Measurements from ENCODE around the gene KCNIP3.

The KCNIP3 gene

GRCh38 chr2:95297639-95298395, 670 bp downstream of the KCNIP3 start:
- no peak for DNase-seq

DNA sequence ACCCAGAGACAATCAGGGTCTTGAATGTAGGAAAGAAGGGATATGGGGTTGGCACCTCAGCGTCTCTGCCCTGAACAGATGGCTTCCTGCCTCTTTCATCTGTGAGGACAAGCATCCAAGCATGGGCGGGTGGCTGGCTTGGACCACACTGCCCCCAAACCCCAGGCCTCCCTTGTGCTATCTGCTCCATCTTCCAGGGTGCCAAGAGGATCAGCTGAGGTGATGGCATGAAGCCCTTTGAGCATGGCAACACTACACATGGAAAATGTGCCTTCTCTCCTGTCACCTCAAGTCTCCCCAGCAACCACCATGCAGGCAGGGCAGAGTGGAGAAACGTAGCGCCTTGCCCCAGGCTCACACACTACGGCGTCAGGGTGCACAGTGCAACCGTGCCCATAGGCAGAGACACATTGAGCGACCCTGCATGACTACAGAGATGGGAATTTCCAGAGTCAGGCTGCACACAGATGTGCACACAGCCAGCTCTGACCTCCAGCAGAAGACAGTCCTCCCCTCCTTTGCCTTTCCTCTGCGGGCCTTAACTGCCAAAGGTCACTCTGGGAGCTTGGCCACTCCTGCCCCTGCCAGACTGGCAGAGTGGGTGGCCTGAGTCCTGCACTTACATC, 1.5 kb downstream of the KCNIP3 start:
- no peak for DNase-seq

DNA sequence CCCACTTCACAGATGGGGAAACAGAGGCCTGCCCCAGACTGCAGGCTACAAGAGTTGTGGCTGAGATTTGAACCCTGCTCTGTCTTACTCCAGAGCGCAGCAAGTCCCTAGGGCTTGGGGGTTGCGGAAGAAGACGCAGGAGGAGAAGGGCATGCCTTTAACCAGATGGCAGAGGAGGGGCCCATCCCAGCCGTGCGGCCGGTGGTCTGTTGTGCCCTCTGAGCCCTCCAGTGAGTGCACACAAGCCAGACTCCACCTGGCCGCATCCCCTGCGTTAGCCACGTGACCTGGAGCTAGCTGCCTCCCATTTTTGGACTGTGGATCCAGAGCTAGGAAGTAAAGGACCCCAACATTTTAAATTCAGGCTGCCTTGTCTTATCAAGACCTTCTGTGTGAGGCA, 2.8 kb downstream of the KCNIP3 start:
- DNase-seq = no peak

GRCh38 chr2:95300450-95300849, 3.3 kb downstream of the KCNIP3 start:
- DNase-seq = no peak

DNA sequence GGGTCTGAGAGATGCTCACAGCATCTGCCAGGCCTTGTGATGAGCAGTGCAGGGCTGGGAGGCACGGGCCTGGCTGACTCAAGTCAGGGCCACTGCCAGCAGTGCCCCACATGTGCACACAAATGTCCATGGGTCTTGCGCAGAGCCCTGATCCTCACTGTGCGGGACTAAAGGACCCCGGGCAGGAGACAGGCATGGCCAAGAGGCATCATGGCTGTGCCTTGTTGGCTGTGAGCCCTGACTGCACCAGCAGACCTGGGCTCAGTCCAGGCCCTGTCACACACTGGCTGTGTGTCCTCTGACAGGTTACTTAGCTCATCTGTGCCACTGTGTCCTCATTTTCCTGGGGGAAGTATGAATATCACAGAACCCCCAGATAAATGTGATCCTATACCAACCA, 4.0 kb downstream of the KCNIP3 start:
- no peak for DNase-seq

- DNase-seq = no peak
Measured at GRCh38 chr2:95301876-95302641, 4.9 kb downstream of the KCNIP3 start.

DNA sequence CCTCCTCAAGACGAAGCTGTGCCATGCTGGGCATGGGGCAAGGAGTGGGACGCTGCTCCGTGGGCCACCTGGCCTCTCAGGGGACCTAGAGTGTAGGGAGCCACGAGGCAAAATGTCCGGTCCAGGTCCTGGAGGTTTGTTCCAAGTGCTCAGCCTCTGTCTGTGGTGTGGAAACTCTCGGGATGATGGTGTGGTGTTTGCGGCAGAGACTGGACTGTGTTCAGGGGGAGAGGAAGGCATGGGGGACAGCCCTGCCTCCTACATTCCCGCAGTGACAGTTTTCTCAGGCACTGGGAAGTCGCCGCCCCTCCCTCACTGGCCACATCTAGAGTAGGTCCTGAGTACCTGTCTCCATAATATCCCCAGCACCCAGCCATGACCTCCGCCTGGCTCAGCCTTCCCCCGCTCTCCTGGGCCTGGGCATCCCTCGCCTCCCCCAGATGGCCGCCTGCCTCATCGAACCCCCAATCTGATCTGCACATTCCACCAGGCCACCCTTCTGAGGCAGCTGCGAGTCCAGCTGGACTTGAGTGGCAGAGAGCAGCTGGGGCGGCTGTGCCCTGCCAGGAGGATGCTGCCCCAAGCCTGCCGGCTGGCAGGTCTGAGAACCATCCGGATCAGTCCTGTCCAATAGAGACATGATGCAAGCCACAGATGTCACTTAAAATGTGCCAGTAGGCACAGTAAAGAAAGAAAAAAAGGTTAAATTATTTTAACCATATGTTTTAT, 6.2 kb downstream of the KCNIP3 start:
- no peak for DNase-seq

- DNase-seq = no peak
Measured at GRCh38 chr2:95305380-95306061, 8.4 kb downstream of the KCNIP3 start.

- DNase-seq = no peak
Measured at GRCh38 chr2:95306336-95306895, 9.3 kb downstream of the KCNIP3 start.

- DNase-seq = no peak
Measured at GRCh38 chr2:95307036-95307435, 9.9 kb downstream of the KCNIP3 start.

DNA sequence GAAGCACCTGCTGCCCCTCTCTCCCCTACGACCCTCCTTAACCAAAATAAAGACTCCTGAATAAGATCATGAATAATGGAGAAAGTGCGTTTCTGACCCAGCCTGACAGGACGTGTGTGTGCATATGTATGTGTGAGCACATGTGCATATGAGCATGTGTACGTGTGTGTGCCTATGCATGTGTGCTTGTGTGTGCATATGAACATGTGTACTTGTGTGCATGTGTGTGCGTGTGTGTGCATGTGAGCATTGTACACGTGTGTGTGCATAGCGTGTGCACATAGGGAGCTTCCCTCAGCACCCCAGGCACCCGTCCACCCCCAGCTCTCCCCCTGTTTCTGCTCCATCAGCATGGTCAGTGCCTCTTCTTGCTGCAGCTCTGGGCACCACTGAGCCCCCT, 10.7 kb downstream of the KCNIP3 start:
- DNase-seq = no peak

DNA sequence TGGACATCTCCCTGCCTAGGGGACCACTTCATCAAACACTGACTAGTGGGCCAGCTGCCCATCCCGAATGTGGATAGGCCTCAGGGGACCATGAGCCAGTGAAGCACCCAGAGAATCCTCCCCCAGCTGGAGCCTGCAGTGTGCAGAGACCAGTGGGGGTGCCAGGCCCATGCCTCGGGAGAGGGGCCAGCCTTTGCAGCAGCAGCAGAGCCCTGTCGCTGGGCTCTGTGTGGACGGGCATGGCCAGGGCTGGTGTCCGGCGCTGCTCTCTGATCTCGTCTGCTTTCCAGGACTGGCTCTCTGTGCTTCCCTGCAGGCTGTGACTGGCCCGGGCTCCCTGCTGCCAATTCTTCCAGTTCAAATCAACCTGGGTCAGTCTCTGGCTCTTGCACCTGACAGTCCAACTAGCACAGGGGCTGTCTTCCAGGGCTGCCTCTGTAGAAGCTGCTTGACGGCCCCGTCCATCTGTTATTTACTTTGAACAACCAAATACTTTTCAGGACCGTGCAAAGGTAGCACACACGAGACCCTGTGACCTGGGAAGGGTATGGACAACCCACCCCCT, 11.4 kb downstream of the KCNIP3 start:
- no peak for DNase-seq

DNA sequence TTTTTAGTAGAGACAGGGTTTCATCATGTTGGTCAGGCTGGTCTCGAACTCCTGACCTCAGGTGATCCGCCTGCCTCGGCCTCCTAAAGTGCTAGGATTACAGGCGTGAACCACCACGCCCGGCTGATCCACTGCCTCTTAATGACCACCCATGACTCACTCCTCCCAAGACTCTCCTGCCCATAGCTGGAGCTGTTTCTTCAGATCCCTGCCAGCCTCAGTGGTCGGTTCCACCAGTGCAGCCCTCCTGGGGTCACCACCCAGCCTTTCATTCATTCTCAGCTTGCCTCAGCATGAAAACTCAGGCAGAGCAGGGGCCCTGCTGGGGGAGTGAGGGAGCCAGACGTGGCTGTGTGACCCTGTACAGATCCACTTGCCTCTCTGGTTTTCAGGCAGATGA, 12.5 kb downstream of the KCNIP3 start:
- DNase-seq = no peak

- DNase-seq = no peak
Measured at GRCh38 chr2:95310216-95310615, 13.1 kb downstream of the KCNIP3 start.

- no peak for DNase-seq
Measured at GRCh38 chr2:95310651-95311050, 13.5 kb downstream of the KCNIP3 start.

DNA sequence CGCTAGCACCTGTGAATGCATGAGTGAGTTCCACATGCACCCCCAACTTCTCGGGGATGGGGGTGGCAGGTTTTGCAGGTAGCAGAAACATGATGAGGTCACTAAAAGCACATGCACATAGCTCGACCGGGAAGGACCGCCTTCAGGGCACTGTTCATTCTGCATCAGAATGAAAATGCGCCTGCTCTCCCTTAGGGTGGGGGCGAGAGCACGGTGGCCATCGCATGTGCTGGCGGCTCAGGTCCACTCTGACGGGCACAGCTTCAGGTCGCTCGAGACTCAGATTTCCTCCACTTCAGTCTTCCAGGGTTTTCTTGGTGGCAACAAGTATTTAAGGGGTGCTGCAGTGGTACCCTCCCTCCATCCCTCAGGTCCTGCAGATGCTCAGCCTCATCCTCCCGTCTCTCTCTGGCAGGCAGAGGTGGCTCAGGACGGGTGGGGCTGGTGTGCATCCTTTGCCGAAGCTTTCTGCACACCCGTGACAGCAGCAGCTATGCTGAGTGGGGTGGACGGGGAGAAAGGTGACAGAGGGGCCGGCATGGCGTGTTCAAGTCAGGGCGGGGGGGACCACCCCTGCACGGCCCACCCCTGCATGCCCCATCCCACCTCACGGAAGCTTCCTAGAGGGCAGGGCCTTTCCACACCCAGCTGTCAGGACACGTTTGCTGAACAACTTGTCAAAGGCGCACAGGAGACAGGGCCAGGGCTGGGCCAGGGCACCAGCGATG, 14.8 kb downstream of the KCNIP3 start:
- DNase-seq = no peak

- DNase-seq = no peak
Measured at GRCh38 chr2:95312543-95313201, 15.5 kb downstream of the KCNIP3 start.

- no peak for DNase-seq
Measured at GRCh38 chr2:95313296-95314131, 16.4 kb downstream of the KCNIP3 start.

DNA sequence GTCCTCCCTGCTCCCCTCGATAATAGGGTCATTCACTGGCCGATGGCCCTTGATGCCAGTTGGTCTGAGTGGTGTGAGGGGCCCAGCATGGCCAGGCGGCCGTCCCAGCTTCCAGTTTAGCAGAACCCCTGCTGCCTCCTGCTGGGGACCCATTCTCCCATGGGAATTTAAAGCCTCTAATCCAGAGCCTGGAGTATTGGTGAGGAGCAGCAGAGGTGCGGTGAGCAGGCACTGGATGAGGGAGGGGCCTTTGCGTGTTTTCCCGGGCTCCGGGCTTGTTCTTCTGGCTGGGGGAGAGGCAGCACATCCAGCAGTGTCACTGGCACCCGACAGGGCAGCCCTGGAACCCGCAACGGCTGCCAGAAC, 17.4 kb downstream of the KCNIP3 start:
- DNase-seq = no peak
